Measurements from ENCODE around the gene TAC4. TPM values are rescaled to one million over a fixed set of nuclear protein-coding genes. Genes with fewer than 3 reads are reported as not detected.
"Not testable (repeated sequence)": the region's sequence is repeated elsewhere in the genome, so short reads cannot be mapped to it uniquely, and the experiment has no call there.

TAC4 gene
- total RNA-seq, 1 donor from 2014 or later = not detected

- H3K27me3 Mint-ChIP-seq = no peaks in the 10 kb centered on the region
- peaks cover 6% of the 10 kb centered on the region for H3K36me3 Mint-ChIP-seq (ENCODE audit: low read depth)
- H3K27ac Mint-ChIP-seq = no peak overlapping the region
- intact Hi-C loops (cut with micrococcal nuclease) = no loop called here
- peaks cover 9% of the 10 kb centered on the region for H3K4me1 Mint-ChIP-seq
- no peak overlapping the region for H3K4me3 Mint-ChIP-seq
- peak; percentile 71 for DNase-seq
- no peaks in the 10 kb centered on the region for H3K9me3 Mint-ChIP-seq
Measured at GRCh38 chr17:49843774-49844350, 4.0 kb downstream of the TAC4 start.

DNA sequence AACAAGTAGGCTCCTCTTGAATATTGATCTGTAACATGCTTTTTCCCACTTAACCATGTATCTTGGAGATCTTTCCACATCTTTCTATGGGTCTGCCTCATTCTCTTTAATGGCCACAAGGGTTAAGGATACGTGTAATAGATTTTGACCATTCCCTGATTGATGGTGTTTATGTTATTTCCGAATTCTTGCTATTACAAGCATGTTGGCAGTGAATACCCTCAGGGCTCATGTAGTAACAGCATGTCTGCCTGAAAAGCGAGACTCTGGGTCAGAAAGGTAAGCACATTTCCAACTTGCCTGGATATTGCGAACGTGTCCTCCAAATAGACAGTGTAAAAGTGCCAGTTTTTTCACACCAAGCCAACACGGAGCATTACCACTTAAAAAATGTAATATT is 5.0 kb downstream of the TAC4 start:
- Mint-ChIP-seq H3K27ac (no peak overlapping the region), H3K4me1 (peaks cover 9% of the 10 kb centered on the region), H3K4me3 (no peak overlapping the region), H3K9me3 (no peaks in the 10 kb centered on the region), H3K36me3 (ENCODE audit: low read depth) (peaks cover 6% of the 10 kb centered on the region), H3K27me3 (no peaks in the 10 kb centered on the region)
- intact Hi-C loops (cut with micrococcal nuclease) = no loop called here
- no peak for DNase-seq

DNA sequence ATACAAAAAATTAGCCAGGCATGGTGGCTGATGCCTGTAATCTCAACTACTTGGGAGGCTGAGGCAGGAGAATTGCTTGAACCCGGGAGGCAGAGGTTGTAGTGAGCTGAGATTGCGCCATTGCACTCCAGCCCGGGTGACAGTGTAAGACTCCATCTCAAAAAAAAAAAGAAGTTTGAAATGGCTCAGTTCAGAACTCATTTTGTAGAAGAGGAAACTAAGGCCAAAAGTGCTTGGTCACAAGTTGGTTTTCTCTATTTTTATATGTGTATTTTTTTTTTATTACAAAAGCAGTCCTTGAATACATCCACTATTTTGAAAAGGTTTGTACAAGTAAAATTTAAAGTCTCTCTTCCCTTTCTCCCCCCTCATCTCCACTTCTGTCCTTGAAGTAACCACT is 5.5 kb downstream of the TAC4 start:
- H3K9me3 Mint-ChIP-seq = no peaks in the 10 kb centered on the region

GRCh38 chr17:49841548-49841947 is 6.3 kb downstream of the TAC4 start:
- intact Hi-C loops (cut with micrococcal nuclease) = no loop called here
- Mint-ChIP-seq H3K27ac (no peak overlapping the region), H3K27me3 (no peaks in the 10 kb centered on the region), H3K9me3 (no peaks in the 10 kb centered on the region), H3K4me3 (no peak overlapping the region), H3K36me3 (ENCODE audit: low read depth) (peaks cover 5% of the 10 kb centered on the region), H3K4me1 (peaks cover 9% of the 10 kb centered on the region)
- no peak for DNase-seq

More for the DNA sequence above, 5.5 kb downstream of the TAC4 start:
- Mint-ChIP-seq H3K4me1 (peaks cover 9% of the 10 kb centered on the region), H3K27ac (no peak overlapping the region), H3K27me3 (no peaks in the 10 kb centered on the region), H3K4me3 (no peak overlapping the region), H3K36me3 (ENCODE audit: low read depth) (peaks cover 6% of the 10 kb centered on the region)
- intact Hi-C loops (cut with micrococcal nuclease) = no loop called here
- no peak for DNase-seq

DNA sequence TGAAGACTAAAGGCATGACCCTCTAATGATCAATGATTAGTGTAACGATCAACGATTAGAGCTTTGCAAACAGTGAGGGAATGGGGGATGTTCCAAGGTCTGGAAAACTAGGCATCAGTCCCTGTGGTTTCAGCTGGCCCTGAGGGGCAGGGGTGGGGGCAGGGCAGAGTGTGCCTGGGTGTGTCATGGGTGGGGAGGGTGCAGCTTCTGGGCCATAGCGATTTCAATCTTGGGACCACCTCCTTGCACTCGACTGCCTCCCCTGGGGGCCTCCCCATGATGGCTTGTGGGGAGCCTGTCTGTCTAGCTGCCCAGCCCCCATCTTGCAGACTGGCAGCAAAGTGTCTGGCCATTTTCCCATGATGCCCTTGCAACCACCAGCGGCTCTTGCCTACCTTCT is 8.4 kb downstream of the TAC4 start:
- DNase-seq = no peak
- Mint-ChIP-seq H3K36me3 (ENCODE audit: low read depth) (peaks cover 12% of the 10 kb centered on the region), H3K27ac (no peak overlapping the region), H3K27me3 (no peaks in the 10 kb centered on the region), H3K4me3 (no peak overlapping the region), H3K9me3 (no peaks in the 10 kb centered on the region), H3K4me1 (peaks cover 2% of the 10 kb centered on the region)
- intact Hi-C loops (cut with micrococcal nuclease) = no loop called here

DNA sequence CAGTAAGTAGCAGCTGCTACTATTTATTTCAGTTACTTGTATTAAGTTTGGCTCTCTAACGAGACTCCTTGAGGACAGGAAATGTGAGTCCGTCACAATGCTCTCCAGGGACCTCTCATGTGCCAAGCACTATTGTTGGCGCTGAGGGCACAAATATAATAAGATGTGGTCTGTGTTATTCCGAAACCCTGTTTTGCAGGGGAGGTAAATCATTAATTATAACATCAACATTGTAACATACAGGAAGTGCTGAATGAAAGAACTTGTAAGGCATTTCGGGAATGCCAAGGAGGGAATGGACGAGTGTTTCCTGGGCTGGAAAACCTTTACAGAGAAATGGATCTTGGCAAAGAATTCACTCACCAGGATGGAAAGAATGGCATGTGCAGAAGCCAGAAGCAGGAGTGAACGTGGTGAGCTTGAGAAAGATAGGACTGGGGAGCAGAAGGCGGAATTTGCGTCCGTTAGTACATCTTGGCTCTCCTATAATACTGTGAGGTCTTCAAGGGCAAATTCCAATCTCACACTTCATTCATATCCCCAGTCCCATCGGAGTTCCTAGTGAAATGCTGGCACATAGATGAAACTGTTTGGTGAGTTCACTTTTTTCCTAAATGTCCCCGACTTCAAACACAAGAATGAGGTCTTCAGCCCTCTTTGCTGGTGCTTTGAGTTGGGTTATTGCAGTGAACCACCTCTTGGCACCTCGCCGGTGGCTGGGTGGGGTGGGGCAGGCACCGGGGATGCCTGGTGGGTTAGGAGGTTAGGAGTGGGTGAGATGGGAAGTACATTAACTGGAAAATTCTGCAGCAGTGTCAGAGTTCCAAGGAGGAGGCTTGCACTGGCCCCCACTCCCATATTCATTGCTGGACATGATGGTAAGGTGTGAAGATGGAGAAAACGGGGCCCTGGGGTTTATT is 11.5 kb downstream of the TAC4 start:
- Mint-ChIP-seq H3K4me3 (no peak overlapping the region), H3K4me1 (no peaks in the 10 kb centered on the region), H3K9me3 (no peaks in the 10 kb centered on the region), H3K27me3 (no peaks in the 10 kb centered on the region), H3K36me3 (ENCODE audit: low read depth) (peaks cover 28% of the 10 kb centered on the region), H3K27ac (no peak overlapping the region)
- DNase-seq = no peak
- intact Hi-C loops (cut with micrococcal nuclease) = no loop called here

GRCh38 chr17:49835472-49835871 is 12.4 kb downstream of the TAC4 start:
- Mint-ChIP-seq H3K4me3 (no peak overlapping the region), H3K27me3 (no peaks in the 10 kb centered on the region), H3K36me3 (ENCODE audit: low read depth) (peaks cover 30% of the 10 kb centered on the region), H3K9me3 (no peaks in the 10 kb centered on the region), H3K4me1 (no peaks in the 10 kb centered on the region), H3K27ac (no peak overlapping the region)
- intact Hi-C loops (cut with micrococcal nuclease) = no loop called here
- DNase-seq = no peak

DNA sequence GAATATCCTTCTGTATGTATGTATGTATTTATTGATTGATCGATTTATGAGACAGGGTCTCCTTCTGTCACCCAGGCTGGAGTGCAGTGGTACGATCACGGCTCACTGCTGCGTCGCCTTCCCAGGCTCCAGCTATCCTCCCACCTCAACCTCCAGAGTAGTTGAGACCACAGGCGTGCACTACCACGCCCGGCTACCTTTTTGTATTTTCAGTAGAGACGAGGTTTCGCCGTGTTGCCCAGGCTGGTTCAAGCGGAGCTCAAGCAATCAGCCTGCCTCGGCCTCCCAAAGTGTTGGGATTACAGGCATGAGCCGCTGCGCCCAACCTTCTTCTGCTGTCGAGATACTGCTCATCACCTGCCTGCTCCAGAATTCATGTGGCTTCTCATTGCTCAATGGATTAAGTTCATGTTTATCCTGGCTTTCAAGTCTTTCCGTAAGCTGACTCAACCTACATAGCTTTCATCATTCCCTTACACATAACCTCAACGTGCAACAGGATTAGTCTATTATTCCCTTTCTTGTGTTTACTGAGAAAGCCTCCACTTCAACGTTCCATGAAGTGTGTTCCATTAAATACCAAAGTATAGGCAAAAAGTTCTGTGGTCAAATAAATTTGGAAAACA is 13.6 kb downstream of the TAC4 start:
- H3K4me3 Mint-ChIP-seq = no peak overlapping the region
- no peaks in the 10 kb centered on the region for H3K27me3 Mint-ChIP-seq
- intact Hi-C loops (cut with micrococcal nuclease) = no loop called here
- H3K36me3 Mint-ChIP-seq (ENCODE audit: low read depth) = peaks cover 33% of the 10 kb centered on the region
- H3K9me3 Mint-ChIP-seq = no peaks in the 10 kb centered on the region
- no peak for DNase-seq
- H3K27ac Mint-ChIP-seq = no peak overlapping the region
- no peaks in the 10 kb centered on the region for H3K4me1 Mint-ChIP-seq

DNA sequence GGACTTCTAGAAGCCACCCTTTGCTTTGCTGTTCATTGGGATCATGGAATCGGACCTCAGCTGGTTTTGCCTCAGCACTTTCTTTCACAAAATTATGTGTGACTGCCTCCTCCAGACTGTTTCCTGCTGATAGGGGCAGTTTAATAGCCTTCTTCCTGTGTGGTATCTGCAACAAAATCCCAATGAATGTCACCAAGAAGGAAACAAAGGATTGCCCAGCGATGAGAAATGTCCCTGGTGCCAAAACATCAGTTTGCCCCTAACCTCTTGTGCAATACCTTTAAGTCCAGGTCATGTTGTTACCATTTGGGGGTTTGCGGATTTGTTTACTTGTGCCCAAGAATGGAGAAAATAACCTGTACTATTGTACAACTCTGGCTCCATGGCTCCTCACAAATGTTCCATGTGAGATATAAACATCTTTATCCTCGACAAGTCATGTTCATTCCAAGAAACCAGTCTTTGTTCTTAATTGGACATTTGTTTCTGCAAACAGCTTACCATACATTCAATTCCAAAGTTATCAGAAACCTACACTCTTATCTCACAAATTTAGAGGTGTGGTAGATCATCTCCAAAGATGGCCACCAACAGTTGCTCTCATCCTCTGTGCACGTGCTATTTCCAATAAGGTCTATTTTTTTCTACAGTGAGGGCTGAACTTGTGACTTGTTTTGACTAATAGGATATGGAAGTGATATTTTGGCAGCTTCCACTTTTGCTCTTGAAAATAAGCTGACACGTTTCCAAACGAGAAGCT is 14.8 kb downstream of the TAC4 start:
- intact Hi-C loops (cut with micrococcal nuclease) = no loop called here
- Mint-ChIP-seq H3K27me3 (no peaks in the 10 kb centered on the region), H3K4me3 (no peak overlapping the region), H3K4me1 (no peaks in the 10 kb centered on the region), H3K36me3 (ENCODE audit: low read depth) (peaks cover 45% of the 10 kb centered on the region), H3K27ac (no peak overlapping the region), H3K9me3 (no peaks in the 10 kb centered on the region)
- no peak for DNase-seq

GRCh38 chr17:49830605-49831004 is 17.3 kb downstream of the TAC4 start:
- peaks cover 57% of the 10 kb centered on the region for H3K36me3 Mint-ChIP-seq (ENCODE audit: low read depth)
- intact Hi-C loops (cut with micrococcal nuclease) = no loop called here

GRCh38 chr17:49829026-49829425 is 18.8 kb downstream of the TAC4 start:
- intact Hi-C loops (cut with micrococcal nuclease) = no loop called here
- Mint-ChIP-seq H3K36me3 (ENCODE audit: low read depth) (peaks cover 58% of the 10 kb centered on the region), H3K27me3 (no peaks in the 10 kb centered on the region), H3K4me1 (no peaks in the 10 kb centered on the region), H3K9me3 (no peaks in the 10 kb centered on the region), H3K27ac (no peak overlapping the region), H3K4me3 (no peak overlapping the region)
- DNase-seq = no peak

More at GRCh38 chr17:49830605-49831004, 17.3 kb downstream of the TAC4 start:
- DNase-seq = no peak
- Mint-ChIP-seq H3K9me3 (no peaks in the 10 kb centered on the region), H3K4me3 (no peak overlapping the region), H3K4me1 (no peaks in the 10 kb centered on the region), H3K27me3 (no peaks in the 10 kb centered on the region), H3K27ac (no peak overlapping the region)

- DNase-seq; H3K27me3 Mint-ChIP-seq; H3K4me1 Mint-ChIP-seq; intact Hi-C loops (cut with micrococcal nuclease); H3K4me3 Mint-ChIP-seq; H3K9me3 Mint-ChIP-seq: not testable (repeated sequence)
- Mint-ChIP-seq H3K36me3 (ENCODE audit: low read depth) (peaks cover 58% of the 10 kb centered on the region), H3K27ac (peak overlapping the region; percentile 31)
Measured at GRCh38 chr17:49828325-49828724, 19.5 kb downstream of the TAC4 start.

- H3K4me1 Mint-ChIP-seq = peaks cover 6% of the 10 kb centered on the region
- H3K27me3 Mint-ChIP-seq = no peaks in the 10 kb centered on the region
- no peaks in the 10 kb centered on the region for H3K9me3 Mint-ChIP-seq
- H3K4me3 Mint-ChIP-seq = no peak overlapping the region
- intact Hi-C loops (cut with micrococcal nuclease) = no loop called here
- peaks cover 67% of the 10 kb centered on the region for H3K36me3 Mint-ChIP-seq (ENCODE audit: low read depth)
- H3K27ac Mint-ChIP-seq = no peak overlapping the region
- DNase-seq = no peak
Measured at GRCh38 chr17:49825645-49826044, 22.2 kb downstream of the TAC4 start.

DNA sequence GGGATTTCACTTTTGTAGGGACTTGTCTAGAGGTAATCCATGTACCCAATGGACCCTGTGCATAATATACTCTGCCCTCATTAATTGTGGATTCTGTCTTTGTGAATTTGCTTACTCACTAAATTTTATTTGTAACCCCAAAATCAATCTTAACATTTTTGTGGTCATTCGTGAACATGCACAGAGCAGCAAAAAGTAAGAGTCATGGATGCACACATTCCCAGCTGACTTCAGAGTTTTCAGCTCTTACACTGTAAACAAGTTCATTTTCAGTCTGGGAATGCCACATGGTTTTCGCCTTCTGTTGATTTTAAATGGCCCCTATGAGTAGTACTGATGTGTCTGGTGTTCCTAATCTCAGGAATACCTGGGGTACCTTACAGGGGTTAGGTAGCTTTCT is 24.3 kb downstream of the TAC4 start:
- Mint-ChIP-seq H3K27me3 (no peaks in the 10 kb centered on the region), H3K27ac (no peak overlapping the region), H3K36me3 (ENCODE audit: low read depth) (peaks cover 63% of the 10 kb centered on the region), H3K4me1 (peaks cover 14% of the 10 kb centered on the region), H3K9me3 (no peaks in the 10 kb centered on the region), H3K4me3 (no peak overlapping the region)
- no peak for DNase-seq
- intact Hi-C loops (cut with micrococcal nuclease) = no loop called here

Data from activated CD4-positive, alpha-beta T cell treated with anti-CD3 and anti-CD28 coated beads, Interleukin-2, amount 10 ng/mL, durations not matched to agents 24 days and 14 days (primary cell).